ENCODE results near the gene ITIH4.

ITIH4 gene

DNA sequence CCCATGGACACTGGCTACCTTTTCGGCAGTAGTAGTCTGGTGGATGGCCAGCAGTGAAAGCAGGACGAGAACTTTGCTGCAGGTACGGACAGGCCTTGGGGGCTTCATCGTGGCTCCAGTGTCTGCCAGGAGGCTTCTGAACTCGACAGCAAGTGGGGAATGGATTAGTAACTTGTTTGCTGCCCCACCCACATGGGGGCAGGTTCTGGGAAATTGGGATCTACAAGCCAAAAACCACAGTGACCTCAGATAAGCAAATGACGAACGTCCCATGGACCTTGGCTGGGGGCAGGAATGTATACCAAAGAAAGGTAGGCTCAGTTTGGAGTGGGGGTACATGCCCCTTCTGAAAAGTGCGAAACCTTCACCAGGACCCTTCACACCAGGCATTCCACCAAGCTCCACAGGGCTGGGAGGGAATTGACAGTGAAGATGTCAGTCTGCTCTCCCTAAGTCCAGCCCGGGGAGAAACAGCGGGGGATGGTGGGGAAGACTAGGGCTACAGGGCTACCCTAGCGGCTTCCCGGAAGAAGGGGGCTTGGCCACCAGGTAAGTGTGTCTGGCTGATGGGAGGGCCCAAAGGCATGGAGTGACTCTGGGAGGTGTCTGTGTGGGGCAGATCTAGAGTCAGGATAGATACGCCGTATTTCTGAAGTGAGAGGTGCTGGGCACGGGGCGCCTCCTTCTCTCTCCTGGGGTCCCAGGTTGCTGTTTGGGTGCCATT is at the start of gene ITIH4:
ITIH4 (minus strand) TSS at position 138 of the 724 bp plus-strand sequence; CDS start at position 108, 30 bp downstream.
- no peak for DNase-seq

DNA sequence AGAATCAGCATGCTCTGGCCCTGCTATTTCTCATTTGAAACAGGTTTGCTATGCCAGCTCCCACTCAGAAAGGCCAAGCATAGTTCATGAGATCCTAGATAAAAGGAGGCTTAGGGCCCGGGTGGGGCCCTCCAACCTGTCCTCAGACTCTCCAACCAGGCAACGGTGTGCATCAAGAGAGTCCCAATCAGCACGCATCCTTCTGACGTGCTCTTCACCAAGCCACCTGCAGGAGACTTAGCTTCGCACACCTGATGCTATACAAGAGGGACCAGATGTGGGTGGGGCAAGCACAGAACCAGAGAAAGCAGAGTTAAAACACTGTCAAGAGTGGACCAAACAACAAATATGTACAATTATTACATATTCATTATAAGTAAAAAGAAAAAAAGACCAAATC is 49.6 kb upstream of the ITIH4 start:
- DNase-seq = no peak

DNA sequence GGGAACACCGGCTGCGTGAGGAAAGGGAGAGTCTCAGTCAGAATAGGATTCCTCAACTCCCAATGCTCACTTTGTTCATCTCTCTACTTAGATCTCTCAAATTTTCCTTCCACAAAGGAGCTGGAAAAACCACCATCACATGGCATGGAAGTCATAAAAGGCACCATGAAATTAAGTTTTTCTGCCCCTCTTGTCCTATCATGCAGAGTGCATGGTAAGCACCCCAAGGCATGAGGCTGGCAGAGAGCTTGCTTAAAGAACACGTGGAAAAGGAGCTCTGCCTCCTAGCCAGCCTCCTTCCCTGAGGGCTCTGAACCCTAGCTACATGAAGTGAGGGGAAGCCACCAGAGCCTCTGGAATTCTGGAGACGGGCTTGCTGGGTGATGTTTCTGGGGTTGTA is 49.1 kb upstream of the ITIH4 start:
- no peak for DNase-seq

DNA sequence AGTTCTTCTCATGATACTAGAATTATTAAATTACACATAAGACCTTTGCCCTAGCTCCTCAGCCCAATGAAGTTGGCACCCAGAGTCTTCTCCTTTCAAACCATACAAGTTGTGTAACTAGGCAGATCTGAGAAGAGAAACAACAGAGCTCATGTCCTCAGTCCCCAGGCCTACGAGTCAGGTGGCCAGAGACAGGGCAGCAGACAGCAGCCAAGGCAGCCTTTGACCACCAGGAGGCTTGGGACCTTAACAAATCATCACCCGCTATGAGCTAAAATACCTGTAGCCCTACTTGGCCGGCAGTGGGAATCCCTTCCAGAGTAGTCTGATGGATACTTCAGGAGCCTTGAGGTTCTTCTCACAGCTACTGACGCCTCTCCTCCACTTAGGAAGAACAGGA is 48.6 kb upstream of the ITIH4 start:
- DNase-seq = no peak

DNA sequence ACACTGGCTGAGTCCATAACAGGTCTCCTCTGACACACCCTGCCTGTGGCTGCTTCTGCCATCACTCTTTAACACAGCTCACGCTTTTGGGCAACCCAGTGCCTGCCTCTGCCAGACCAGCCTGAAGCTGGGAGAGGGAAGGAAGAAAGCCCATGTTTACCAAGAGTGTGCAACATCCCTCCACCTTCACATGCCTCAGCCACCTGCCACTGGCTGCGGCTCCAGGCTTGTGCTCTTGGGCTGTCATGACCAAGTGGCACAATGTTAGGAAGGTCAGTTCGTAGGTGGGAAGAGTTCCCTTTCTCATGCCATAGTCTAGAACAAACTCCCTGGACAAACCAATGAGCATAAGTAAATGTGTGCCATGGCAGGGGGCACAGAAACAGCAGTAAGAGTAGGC is 46.6 kb upstream of the ITIH4 start:
- DNase-seq = no peak

DNA sequence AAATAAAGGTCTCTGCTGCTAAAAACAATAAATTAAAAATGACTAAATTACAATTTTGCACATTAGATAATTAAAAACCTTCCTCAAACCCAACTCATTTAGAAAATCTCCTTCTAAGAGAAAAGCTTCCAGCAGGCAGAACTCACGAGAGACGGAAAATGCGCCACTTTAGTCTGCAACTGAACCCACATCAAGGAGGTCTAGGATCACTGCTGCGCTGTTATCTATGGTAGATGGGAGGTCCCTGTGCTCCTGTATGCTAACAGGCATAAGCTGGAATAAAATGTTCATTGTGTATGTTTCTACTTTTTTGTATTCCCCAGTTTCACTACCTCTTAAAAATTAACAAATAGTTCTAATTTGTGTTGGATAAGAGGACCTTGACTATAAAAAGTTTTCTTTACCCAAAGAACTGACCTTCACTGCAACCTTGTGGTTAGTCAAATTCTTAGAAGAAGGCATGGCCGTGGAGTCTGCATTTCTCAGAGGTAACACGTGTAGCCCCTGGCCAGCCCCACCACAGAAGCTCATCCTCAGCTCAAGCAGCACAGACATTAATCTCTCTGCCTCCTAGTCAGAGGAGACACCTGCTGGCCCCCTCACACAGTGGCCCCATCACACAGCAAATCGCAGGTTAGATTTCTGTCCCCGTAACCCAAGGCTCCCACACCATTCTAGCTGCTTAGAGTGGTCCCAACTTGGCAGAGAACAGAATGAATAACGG is 44.6 kb upstream of the ITIH4 start:
- no peak for DNase-seq

DNA sequence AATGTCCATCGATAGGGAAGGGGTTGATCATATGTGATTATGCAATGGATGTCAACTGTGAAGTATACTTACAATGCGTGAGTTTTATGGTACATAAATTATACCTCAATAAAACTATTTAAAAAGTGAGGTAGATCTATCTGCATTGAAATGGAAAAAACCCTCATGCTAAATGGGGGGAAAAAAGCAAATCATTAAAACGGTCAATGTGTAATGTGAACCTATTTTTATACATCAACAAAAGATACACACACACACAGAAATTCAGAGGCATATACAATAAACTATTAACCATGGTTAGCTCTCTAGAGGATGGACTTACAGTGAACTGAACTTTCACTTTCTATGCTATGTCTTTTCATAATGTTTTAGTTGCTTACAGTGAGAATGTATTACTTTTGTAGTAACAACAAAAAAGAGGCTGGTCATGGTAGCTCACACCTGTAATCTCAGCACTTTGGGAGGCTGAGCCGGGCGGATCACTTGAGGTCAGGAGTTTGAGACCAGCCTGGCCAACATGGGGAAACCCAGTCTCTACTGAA is 43.8 kb upstream of the ITIH4 start:
- no peak for DNase-seq

DNA sequence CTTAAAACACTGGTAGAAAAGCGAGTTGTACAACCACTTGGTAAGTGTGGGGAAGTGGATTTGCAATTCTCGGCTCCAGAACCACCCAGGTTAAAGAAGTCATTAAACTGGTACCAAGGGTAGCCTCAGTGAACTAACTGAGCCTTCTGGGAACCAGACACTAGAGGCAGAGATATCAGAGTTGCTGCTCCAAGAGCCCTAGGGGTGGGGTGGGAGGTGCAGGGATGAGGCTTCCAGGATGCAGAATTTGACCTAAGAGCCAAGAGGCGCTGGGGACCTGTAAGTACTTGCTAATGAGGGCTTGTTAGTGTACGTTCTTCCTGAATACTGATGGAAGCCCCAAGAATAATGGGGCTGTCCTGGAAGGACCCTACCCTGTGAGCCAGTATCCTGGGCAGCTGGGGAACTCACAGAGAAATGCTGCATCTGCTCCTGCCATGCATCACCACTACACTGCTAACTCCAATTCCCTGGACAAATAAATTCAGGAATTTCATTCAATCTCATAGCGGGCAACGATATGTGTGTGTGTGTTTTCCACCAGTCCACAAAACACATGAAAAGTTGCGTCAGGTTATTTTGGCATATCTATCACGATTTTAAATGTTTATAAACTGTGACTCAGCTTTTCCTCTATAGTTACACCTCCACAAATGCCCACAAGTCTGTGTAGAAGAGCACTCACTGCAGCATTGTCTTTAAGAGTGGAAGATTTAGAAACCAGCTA is 43.1 kb upstream of the ITIH4 start:
- no peak for DNase-seq

DNA sequence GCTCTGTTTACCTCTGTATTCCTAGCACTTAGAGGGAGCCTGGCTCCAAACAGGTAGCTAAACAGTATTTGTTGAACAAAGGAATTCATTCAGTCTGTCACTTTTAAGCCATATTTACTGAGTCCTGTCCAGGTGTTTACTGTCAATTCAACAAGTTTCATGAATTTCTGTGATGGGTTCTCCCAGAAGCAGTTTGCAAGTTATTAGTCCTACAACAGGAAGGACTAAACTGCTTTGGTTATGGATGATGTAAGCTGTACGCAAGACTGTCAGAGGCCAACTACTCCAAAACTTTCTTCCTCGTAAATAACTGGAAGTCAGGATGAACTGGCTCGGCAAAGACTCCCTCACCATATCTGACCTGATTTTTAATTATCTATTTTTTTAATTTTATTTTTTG is 41.8 kb upstream of the ITIH4 start:
- DNase-seq = no peak

DNA sequence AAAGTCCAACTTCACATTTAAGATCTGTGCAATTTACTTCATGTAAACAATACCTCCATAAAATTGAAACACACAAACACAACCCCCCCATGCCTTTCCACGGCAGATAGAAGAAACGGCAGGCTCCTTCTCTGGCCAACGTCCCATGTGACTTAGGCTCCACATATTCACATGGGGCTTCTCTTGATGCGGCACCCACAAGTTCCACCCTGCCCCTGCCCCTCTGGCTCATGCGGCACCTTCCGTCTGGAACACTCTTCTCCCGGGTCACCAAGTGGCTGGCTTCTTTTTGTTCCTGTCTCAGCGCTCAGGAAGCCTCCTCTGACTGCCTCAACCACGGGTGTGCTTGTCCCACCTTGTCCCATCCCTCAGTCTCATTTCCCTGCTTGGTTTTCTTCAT is 41.3 kb upstream of the ITIH4 start:
- DNase-seq = no peak

DNA sequence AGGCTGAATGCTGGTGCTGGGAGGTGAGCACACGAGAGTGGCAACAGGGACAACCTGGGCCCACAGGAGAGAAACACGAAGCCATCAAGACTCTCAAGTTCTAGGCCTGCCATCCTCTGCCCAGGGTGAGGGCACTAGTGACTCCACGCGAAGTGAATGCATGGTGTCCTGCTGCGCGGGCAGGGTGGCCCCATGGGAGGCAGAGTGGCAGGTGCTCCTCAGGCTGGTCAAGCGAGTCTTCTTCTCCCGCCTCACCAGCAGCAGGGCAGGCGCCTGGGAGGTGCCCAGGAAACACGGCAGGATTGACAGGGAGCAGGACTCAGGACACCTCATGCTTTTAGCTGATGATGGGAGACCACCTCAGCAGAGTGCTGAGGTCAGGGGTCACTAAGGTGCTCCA is 40.0 kb upstream of the ITIH4 start:
- no peak for DNase-seq

DNA sequence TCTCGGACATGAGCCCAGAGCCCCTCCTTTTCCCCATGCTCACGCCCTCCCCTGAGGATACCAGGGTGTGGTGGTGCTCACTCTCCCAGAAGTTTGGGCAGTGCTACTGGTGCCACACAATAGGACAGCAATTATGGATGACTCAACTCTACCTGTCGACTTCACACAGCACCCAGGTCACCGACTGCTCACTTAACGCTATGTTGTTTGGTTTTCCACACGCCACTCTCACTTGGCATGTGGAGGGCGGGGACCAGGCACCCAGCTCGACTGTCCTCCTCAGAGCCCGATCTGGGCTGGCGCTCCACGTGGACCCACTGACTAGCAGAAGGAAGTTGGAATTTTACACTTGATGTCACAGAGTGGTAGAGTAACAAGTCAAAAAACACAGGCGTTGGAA is 36.0 kb upstream of the ITIH4 start:
- no peak for DNase-seq

DNA sequence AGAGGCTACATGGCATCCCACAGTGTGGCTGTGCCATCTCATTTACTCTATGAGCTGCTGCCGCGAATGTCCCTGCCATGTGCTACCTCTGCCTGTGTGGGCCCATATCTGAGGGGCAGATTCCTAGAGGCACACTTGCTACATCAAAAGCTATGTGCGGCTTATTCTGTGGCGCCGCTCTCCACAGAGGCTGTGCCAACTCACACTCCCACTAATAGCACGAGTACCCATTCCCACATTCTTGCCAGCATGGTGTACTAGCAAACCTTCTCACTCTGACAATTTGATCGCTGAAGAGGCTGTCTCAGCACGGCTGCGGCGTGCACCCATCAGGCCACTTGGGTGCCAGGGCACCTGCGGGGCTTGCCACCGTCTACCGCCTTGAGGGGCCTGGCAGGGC is 35.5 kb upstream of the ITIH4 start:
- no peak for DNase-seq

DNA sequence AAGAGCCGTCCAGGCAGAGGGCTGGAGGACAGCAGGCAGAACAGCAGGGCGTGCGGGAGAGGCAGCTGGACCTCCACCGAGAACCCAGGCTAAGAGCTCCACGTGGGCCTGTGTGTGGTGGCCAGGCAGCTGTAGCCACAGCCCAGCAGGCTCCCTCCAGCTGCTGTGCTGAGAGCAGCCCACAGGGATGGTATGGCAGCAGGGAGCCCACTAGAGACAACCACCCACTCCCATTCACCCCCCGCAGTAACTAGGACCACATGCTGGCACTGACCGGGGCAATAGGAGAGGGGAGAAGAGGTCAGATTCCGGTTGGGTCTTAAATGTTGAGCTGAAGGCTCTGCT is 29.9 kb upstream of the ITIH4 start:
- no peak for DNase-seq

DNA sequence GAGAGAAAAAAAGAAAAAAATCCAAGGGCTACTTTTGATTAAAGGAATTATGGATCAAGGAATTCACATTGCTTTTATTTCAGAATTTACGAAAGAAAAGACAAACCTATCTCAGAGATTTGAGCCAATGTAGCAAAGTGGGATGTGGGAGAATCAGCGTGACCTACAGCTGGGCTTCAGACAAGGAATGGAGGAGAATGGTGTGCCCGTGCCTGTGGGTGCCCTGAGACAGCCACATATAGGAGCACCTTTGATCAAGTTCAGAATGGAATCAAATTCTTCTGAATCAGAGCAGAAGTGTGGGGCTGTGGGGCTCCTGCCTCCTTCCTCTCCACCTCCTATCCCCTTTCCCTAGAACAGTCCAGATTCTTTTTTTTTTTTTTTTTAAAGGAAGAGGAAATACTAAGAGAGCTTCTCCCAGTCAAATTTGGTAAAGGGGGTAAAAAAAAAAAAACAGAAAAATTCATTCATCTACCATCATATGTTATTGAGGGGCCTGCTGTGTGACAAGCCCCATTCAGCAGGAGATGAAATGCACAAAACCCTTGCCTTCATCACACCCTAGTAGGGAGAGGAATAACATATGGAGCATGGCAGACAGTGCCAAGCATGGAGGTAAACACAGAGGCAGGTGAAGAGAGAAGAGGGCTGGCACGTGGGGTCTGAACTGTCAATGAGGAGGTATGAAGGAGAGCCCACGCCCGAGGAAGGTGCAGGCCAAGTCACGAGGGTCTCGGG is 29.4 kb upstream of the ITIH4 start:
- no peak for DNase-seq

DNA sequence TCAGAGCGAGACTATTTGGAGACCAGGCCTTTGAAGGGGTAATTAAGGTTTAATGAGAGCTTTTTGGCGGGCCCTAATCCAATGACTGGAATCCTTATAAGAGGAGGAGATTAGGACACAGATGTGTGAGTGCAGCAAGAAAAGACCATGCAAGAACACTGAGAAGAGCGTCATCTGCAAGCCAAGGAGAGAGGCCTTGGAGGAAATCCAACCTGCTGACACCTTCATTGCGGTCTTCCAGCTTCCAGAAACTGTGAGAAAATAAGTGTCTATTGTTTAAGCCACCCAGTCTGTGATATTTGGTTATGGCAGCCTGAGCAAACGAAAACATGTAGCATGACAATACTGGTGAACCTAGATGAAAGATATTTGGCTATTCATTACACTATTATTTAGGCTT is 27.4 kb upstream of the ITIH4 start:
- no peak for DNase-seq

DNA sequence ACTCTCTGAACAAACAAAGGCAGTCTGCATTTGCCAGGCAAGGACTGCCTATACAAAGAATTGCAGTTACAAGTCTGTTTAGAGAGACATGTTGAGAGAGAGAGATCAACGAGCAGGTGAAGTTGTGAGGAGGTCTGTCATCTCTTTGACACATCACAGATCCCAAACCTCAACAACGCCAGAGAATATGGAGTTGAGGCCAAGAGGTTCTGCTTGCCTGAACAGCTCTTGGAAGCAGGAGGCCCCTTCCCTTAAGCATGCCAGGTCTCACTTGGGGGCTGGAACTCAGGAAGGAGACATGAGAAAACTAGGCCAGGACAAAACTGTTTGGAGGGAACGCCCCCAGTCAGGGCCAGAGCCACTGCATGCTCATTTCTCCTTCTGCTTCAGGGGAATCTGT is 26.7 kb upstream of the ITIH4 start:
- DNase-seq = no peak

DNA sequence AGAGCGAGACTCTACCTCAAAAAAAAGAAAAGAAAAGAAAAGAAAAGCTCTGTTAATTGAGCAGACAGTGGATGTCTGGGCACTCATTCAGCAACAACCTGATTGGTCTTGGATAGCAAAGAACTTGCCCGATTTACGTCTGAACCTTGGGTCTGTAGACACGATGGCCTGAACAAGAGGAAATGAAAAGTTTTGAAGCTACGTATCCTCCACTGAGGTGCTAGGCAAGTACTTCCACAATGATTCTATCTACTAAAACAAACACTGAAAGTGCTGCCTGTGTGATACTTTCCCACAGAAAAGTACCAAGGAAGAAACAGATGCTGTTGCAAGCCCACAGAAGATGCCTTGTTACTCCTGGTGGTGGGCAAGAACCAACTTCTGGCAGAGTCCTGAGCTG is 26.2 kb upstream of the ITIH4 start:
- DNase-seq = no peak

DNA sequence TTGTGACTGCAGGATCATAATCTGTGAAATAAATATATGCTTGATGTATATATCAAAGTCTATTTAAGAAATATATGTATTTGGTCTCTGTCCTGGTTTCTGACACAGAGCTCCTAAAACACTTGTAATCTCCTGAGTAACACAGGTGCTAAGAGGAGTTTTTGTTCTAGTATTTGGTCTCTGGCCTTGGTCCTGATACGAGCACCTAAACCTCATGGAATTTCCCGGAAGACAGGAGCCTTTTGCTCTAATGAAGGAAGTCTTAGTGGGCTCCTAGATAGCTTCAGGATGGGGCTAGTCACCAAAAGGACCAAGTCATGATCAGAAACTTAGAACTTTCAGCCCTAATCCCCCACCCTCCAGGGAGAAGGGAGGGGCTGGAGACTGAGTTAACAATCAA is 23.5 kb upstream of the ITIH4 start:
- no peak for DNase-seq

DNA sequence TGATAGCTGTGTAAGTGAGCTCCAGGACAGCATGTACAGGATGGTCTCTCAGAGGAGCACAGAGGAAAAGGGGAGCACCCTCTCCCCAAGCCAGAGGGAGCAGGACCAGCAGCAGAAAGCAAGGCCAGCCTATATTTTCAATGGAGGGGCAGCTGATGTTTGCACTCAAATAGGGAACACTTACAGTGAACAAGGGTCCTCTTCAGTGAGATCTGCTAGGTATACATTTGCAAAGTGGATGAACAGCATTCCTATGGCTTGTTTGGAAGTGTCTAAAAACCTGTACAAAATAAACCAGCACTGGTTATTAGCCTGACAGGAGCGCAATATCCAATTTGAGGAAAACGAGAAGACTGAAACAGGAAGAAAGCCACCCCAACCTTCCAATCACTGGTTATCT is 21.9 kb upstream of the ITIH4 start:
- no peak for DNase-seq

DNA sequence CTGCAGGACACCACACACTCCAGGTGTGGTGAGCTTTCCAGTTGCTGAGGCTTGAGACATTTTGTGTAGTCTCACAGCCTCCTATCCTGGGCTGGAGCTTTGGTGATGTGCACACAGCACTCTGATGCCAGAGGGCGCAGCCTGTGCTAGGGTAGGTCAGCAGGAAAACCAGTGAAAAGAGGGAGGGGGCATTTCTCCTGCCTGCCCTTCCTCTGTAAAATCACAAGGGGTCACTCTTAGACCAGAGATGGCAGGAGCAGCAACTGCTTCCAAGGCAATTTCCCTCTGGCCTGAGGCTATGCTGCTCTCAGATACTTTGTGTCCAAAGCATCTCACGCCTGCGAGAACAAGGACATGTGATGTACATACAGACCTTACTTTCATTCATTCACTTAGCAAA is 20.9 kb upstream of the ITIH4 start:
- DNase-seq = no peak

DNA sequence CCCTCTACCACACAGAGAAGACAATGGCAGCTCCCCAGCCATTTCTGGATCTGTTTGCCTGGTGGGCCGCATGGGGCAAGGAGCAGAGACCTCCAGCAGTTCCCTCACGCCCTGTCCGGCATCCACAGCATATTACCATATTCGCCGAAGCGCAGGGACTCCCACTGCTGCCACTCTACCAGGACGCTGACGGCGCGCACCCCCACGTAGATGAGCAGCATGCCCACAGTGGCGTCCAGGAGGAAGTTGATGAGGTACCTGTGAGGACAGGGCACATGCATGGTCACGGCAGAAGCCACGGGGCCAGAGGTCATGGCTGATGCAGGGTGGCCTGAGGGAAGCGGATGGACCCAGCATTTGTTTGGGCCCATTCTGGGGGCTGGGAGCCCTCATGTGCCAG is 19.2 kb upstream of the ITIH4 start:
- no peak for DNase-seq

DNA sequence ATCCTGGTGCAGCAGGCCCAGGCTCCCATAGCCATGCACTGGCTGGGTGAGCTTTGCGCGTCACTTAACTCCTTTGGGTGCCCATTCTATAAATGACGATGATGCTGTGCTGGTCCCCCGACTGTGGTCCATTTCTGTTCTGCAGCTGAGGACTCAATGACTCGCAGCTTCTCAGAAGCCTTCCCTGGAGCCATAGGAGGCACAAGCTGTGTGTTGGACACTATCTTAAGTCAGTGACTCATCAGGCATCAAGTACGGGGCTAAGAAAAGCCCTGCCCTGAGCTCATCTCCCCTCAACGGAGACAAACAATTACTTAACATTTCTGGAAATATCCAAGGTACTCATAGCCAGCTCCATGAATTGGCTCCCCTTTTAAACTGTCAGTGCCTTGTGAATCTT is 18.1 kb upstream of the ITIH4 start:
- no peak for DNase-seq

All from activated CD4-positive, CD25-positive, alpha-beta regulatory T cell treated with anti-CD3 and anti-CD28 coated beads, Interleukin-2, amount 50 U/mL, for 72 hours (primary cell).